ENCODE measurements around the gene GPR39.

DNA sequence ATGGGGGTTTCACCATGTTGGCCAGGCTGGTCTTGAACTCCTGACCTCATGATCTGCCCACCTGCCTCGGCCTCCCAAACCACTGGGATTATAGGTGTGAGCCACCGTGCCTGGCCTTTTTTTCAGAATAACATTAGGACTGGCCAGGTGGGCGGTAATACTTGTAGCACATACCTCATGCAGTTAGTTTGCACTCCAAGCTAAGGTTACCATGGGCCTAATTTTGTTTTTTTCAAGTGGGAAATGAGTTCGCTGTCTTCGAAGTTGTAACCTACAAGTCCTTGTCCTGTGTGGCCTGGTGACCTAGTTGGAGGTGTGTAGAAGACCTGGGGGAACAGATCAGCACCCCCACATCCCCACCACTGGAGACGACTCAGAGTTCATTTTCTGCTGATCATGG is 178.6 kb downstream of the GPR39 start:
- TF ChIP-seq POLR2A (IDR thresholded peaks at IDR 0.05), result no peak
- TF ChIP-seq CTCF (IDR thresholded peaks at IDR 0.05), result no peak
- TF ChIP-seq EP300 (IDR thresholded peaks at IDR 0.05), result no peak

Measured in tibial nerve (tissue), 4 donors.